Smooth muscle cell (in vitro differentiated cells): Measurements from ENCODE around the gene NR1D1. TPM values are rescaled to one million over a fixed set of nuclear protein-coding genes. Genes with fewer than 3 reads are reported as not detected.

ENCODE experiments used
- DNase-seq: peaks from one replicate; lab custom pipeline; 2025; ENCODE audit not compliant: unreplicated experiment; lab: John Stamatoyannopoulos, UW
- H2AFZ ChIP-seq: fragments of 200-600 bp; sonication (generic); 2 replicates; pipeline ENCODE4 v1.6.0; 2016; ENCODE audit warnings: antibody characterized with exemption, low read depth, mild to moderate bottlenecking
- H3F3A ChIP-seq: fragments of 200-600 bp; sonication (generic); 2 replicates; pipeline ENCODE4 v1.6.0; 2017; ENCODE audit warnings: antibody characterized with exemption, low read depth
- H3K27ac ChIP-seq: fragments of 200-600 bp; sonication (generic); 2 replicates; pipeline ENCODE4 v1.5.1; 2016; ENCODE audit warnings: low read depth, mild to moderate bottlenecking
- H3K27me3 ChIP-seq: fragments of 200-600 bp; sonication (generic); 2 replicates; pipeline ENCODE4 v1.6.1; 2016; ENCODE audit warnings: low read depth, mild to moderate bottlenecking
- H3K36me3 ChIP-seq: fragments of 200-600 bp; sonication (generic); 2 replicates; pipeline ENCODE4 v1.5.1; 2016; ENCODE audit warnings: low read depth
- H3K4me1 ChIP-seq: fragments of 200-600 bp; sonication (generic); 2 replicates; pipeline ENCODE4 v1.5.1; 2016; ENCODE audit warnings: low read depth
- H3K4me2 ChIP-seq: fragments of 200-600 bp; sonication (generic); 2 replicates; pipeline ENCODE4 v1.6.0; 2016; ENCODE audit warnings: mild to moderate bottlenecking
- H3K4me3 ChIP-seq: fragments of 200-600 bp; sonication (generic); 2 replicates; pipeline ENCODE4 v1.5.1; 2016; ENCODE audit warnings: mild to moderate bottlenecking
- H3K79me2 ChIP-seq: fragments of 200-600 bp; sonication (generic); 2 replicates; pipeline ENCODE4 v1.6.0; 2016; ENCODE audit warnings: low read depth, mild to moderate bottlenecking
- H3K9ac ChIP-seq: fragments of 200-600 bp; sonication (generic); 2 replicates; pipeline ENCODE4 v1.6.0; 2016; ENCODE audit warnings: low read depth
- H3K9me3 ChIP-seq: fragments of 200-600 bp; sonication (generic); replicated peaks from 2 replicates; pipeline ENCODE4 v1.5.1; 2016; ENCODE audit warnings: low read depth
- H4K20me1 ChIP-seq: fragments of 200-600 bp; sonication (generic); 2 replicates; pipeline ENCODE4 v1.6.0; 2016; ENCODE audit warnings: low read depth
- CTCF ChIP-seq: fragments of 200-600 bp; sonication (generic); IDR thresholded peaks from 2 replicates; pipeline ENCODE4 v1.5.1; 2017; ENCODE audit warnings: borderline replicate concordance, mild to moderate bottlenecking, antibody characterized with exemption; ENCODE audit not compliant: insufficient read depth, poor library complexity, severe bottlenecking
- WGBS: methylation state at CpG from one replicate; pipeline ENCODE4 v1.1.7; 2016; ENCODE audit warnings: low lambda C conversion rate; 5-methylcytosine and 5-hydroxymethylcytosine counted together
- polyA plus RNA-seq: library from polyadenylated mRNA; unstranded; fragments of >200 nt; fragmentation: Nextera tagmentation; extraction: Ambion mirVana; gene quantifications from 2 replicates; pipeline ENCODE4 v1.2.1, GENCODE V29; 2016
- total RNA-seq: library from RNA; depleted of rRNA; stranded (reverse); fragments of >200 nt; gene quantifications from 2 replicates; pipeline ENCODE4 v1.2.3, GENCODE V29; 2014

The NR1D1 gene
- total and polyA plus RNA-seq, 2 experiments from 2014 or later, result 12.5 to 18.4 TPM

- no peaks in the 10 kb centered on the region for H3K27me3 ChIP-seq
- H3K9me3 ChIP-seq, result no peaks in the 10 kb centered on the region
- peaks cover under 1% of the 10 kb centered on the region for H3K79me2 ChIP-seq
- H3K4me3 ChIP-seq, result no peak overlapping the region
- no peak overlapping the region for H3K27ac ChIP-seq
- no peak overlapping the region for H3K4me2 ChIP-seq
- TF ChIP-seq CTCF, result no peak
- H3F3A ChIP-seq, result peaks cover 20% of the 10 kb centered on the region
- DNase-seq, result no peak
- no peak overlapping the region for H2AFZ ChIP-seq
- peaks cover 12% of the 10 kb centered on the region for H4K20me1 ChIP-seq
- H3K4me1 ChIP-seq, result peaks cover 7% of the 10 kb centered on the region
- no peaks in the 10 kb centered on the region for H3K36me3 ChIP-seq
- WGBS, result 94% methylated on average over 14 of the region's 14 CpGs
- H3K9ac ChIP-seq, result no peak overlapping the region
Measured at GRCh38 chr17:40094874-40095273, 5.5 kb downstream of the NR1D1 start.

- peaks cover 6% of the 10 kb centered on the region for H3K4me1 ChIP-seq
- peaks cover 16% of the 10 kb centered on the region for H3F3A ChIP-seq
- DNase-seq, result no peak
- no peak overlapping the region for H3K9ac ChIP-seq
- H3K79me2 ChIP-seq, result no peaks in the 10 kb centered on the region
- H3K4me3 ChIP-seq, result no peak overlapping the region
- H2AFZ ChIP-seq, result no peak overlapping the region
- no peaks in the 10 kb centered on the region for H3K36me3 ChIP-seq
- no peak for TF ChIP-seq CTCF
- no peak overlapping the region for H3K4me2 ChIP-seq
- H4K20me1 ChIP-seq, result peaks cover 12% of the 10 kb centered on the region
- H3K27ac ChIP-seq, result no peak overlapping the region
- H3K9me3 ChIP-seq, result no peaks in the 10 kb centered on the region
- WGBS, result 92% methylated on average over 16 of the region's 16 CpGs
- no peaks in the 10 kb centered on the region for H3K27me3 ChIP-seq
Measured at GRCh38 chr17:40093580-40094201, 6.7 kb downstream of the NR1D1 start.

GRCh38 chr17:40093005-40093579 is 7.3 kb downstream of the NR1D1 start:
- peaks cover 16% of the 10 kb centered on the region for H3F3A ChIP-seq
- no peak overlapping the region for H3K9ac ChIP-seq
- 96% methylated on average over 29 of the region's 29 CpGs for WGBS
- H3K36me3 ChIP-seq, result no peaks in the 10 kb centered on the region
- peaks cover under 1% of the 10 kb centered on the region for H3K4me1 ChIP-seq
- peaks cover 12% of the 10 kb centered on the region for H4K20me1 ChIP-seq
- H3K27me3 ChIP-seq, result no peaks in the 10 kb centered on the region
- no peak for DNase-seq
- no peaks in the 10 kb centered on the region for H3K79me2 ChIP-seq
- no peak overlapping the region for H3K27ac ChIP-seq
- TF ChIP-seq CTCF, result no peak
- H3K4me2 ChIP-seq, result no peak overlapping the region
- no peak overlapping the region for H3K4me3 ChIP-seq
- no peak overlapping the region for H2AFZ ChIP-seq
- H3K9me3 ChIP-seq, result no peaks in the 10 kb centered on the region

GRCh38 chr17:40092581-40092980 is 7.8 kb downstream of the NR1D1 start:
- DNase-seq, result no peak
- no peaks in the 10 kb centered on the region for H3K79me2 ChIP-seq
- H3K9me3 ChIP-seq, result no peaks in the 10 kb centered on the region
- no peak overlapping the region for H3K27ac ChIP-seq
- H3K4me1 ChIP-seq, result no peaks in the 10 kb centered on the region
- no peaks in the 10 kb centered on the region for H3K36me3 ChIP-seq
- TF ChIP-seq CTCF, result no peak
- no peak overlapping the region for H3K4me3 ChIP-seq
- H3K27me3 ChIP-seq, result no peaks in the 10 kb centered on the region
- WGBS, result 88% methylated on average over 3 of the region's 3 CpGs
- peaks cover 8% of the 10 kb centered on the region for H4K20me1 ChIP-seq
- no peak overlapping the region for H3K4me2 ChIP-seq
- no peak overlapping the region for H3K9ac ChIP-seq
- H3F3A ChIP-seq, result peaks cover 16% of the 10 kb centered on the region
- H2AFZ ChIP-seq, result no peak overlapping the region
